NCI-H748 treated with DMSO at 0.1 percent for 48 hours (cell line): ENCODE results near the gene DGCR2.
"Not testable (repeated sequence)": the region's sequence is repeated elsewhere in the genome, so short reads cannot be mapped to it uniquely, and the experiment has no call there.

ENCODE experiments used
- DNase-seq: peaks from one replicate; lab custom pipeline; 2025; lab: John Stamatoyannopoulos, UW

Gene DGCR2

GRCh38 chr22:19041704-19042074 lies 80.5 kb downstream of the DGCR2 start:
- no peak for DNase-seq

DNA sequence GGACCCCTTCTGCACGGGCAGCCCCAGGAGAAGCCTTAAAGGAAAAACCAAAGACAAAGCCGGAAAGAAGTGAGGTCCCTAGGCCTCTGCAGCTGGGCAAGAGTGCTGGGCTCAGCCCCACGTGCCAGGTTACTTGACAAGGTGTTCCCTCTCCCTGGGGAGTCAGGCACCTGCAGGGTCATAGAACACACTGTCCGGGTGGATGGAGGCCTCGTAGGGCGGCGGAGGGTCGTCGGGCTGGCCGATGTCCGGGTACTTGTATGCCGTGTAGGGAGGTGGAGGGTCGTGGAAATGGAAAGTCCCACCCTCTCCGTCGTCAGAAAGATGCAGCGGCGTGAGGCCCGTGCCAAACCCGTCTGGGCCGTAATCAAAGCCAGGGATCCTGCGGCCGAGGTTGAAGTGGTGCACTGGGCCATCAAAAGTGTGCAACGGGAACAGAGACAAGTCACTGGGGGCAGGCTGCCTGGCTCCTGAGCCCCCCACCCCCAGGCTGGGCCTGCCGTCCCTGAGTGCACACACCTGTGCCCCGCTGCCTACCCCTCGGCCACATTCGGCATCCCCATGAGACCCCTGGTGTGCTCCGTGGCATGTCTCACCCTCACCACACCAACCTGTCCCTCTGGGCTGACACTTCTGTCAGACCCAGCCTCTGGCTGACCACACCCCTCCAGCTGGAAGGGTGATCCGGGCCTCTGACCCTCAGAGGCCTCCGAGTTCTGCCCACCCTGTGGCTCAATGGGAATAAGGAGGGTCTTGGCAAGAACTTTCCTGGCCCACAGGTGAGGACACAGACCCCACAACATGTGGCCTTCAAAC lies 81.1 kb downstream of the DGCR2 start:
- DNase-seq = no peak

- DNase-seq = no peak
These were observed 81.8 kb downstream of the DGCR2 start for GRCh38 chr22:19040391-19040861.

GRCh38 chr22:19039796-19040280 lies 82.4 kb downstream of the DGCR2 start:
- no peak for DNase-seq

DNA sequence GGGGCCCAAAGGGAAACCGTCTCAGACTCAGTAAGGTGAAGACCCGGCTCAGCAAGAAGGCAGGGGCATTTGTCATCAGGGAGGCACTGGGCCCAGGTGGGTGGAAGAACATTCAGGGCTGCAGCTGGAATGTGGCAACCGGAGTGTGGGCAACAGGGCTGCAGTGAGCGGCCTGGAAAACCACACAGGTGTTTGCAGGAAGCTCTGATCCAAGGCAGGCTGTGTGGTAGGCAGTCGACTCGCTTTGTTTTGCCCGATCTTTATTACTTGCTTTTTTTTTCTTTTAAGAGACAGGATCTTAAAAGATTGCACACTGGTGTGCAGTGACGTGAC lies 82.8 kb downstream of the DGCR2 start:
- no peak for DNase-seq

DNA sequence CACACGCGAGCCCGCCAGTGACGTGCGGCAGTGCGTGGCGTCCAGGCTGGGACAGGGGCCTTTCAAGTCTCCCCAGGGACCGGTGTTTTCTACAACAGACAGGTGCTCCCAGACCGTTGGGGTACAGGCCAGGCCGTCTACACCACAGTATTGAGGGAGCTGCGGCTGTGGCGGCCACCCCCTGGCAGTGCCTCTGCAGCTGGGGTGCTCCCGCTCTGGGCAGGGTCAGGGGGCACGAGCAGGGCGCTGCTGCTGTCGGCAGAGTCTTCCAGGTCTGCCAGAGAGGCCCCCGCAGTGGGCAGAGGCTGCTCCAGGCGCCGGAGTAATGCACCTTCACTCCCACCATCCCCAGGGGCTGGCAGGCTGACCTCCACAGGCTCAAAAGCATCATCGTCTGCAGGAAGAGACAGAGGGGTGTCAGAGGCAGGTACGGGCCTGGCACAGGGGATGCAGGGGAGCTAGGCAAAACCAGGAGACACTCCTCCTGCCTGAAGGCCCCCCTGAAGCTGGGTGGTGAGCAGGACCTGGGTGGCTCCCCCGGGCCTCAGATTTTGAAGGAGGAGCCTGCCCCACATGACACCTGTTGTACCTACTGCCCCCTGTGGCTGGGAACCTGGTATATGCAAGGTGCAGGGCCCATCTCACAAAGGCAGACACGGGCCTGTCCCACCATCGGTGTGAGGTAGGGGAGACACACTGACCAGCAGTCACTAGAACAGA lies 83.3 kb downstream of the DGCR2 start:
- DNase-seq = no peak

DNA sequence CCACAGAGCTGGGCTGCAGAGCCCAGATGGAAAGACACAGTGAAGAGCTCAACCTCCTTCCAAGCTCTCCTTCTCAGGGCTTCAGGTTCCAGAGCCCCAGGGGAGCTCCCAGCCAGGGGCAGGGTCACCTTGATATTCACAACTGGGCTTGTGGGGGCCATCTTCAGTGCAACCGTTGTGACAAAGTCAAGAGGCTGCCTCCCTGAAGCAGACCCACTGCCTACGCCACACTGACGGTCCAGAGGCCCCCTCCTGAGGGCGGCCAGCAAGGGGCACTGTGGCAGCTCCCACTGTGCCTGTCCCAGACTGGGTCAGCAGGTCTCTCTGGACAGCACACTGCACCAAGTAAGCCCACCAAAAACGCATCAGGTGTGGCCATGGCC lies 84.1 kb downstream of the DGCR2 start:
- no peak for DNase-seq

DNA sequence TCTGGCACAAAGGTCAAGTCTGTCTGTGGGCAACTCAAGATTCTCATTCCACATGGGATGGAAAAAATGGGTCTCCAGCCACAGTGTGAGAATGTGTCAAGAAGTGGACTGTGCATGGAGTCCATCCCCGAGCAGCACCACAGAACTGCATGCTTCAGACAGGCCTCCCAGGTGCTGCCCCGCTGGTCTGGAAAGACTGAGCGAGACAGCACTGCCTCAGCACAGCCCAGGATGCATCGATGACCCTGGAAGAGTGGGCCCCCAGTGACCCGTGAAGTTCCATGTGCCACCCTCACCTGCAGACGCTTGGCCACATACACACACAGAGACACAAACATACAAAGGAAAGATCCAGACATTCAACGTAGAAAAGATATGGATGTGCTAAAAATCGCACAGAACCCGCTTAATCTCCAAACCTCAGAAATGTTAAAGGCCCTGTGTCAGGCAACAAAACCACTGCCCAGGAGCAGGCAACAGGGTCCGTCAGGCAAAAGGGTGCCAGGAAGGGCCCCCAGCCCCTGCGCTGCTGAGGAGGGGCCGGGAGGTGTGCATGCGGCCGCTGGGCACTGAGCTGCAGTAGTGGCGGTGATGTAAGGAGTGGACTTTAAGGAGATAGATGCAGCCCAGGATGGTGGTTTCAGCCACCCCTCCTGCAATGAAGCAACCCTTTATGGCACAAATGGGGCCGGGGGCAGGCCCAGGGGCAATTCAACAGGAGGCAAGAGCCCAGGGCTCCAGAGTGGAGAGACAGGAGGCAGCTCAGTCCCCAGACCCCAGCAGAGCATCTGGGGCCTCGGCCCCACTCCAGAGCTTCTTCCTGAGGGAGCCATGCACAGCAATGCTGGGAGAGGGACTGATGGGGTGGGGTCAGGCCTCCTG lies 84.7 kb downstream of the DGCR2 start:
- no peak for DNase-seq

- DNase-seq = no peak
These were observed 85.5 kb downstream of the DGCR2 start for GRCh38 chr22:19036523-19037273.

- no peak for DNase-seq
These were observed 86.0 kb downstream of the DGCR2 start for GRCh38 chr22:19036229-19036522.

- DNase-seq = no peak
These were observed 86.6 kb downstream of the DGCR2 start for GRCh38 chr22:19035474-19036228.

DNA sequence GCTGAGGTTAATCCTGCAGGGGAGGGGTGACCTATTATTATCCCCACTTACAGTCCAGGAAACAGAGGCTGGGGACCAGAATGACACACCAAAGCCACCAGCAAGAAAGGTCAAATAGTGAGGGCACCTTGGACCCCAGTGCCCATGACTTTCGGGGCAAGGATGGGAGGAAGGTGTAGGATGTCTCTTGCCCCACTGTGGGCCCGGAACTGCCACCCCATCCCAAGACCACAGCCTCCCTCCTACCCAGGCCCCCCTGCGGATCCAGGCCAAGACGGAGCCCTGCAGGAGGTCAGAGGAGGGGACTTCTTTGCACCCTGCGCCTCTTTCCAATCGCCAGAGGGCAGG lies 87.1 kb downstream of the DGCR2 start:
- not testable (repeated sequence) for DNase-seq

DNA sequence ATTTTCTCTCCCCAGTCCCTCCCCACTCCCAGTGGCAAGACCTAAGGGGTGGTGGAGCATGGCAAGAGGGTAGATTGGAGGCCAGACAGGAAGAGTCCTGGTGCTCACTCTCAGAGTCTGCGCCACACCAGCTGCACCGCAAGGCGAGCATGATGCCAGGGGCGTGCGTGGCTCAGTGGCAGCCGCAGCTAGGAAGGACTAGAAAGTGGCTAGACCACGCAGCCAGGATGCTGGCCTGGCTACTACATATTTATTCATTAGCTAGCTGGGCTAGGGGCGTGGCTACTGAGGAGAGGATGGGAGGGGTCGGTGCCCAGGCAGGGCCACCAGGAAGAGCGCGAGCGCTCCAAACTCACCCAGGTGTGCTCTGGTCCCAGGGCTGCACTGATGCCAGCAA lies 87.5 kb downstream of the DGCR2 start:
- DNase-seq = not testable (repeated sequence)

- DNase-seq = not testable (repeated sequence)
These were observed 88.0 kb downstream of the DGCR2 start for GRCh38 chr22:19034031-19034723.

GRCh38 chr22:19033568-19033905 lies 88.7 kb downstream of the DGCR2 start:
- not testable (repeated sequence) for DNase-seq

GRCh38 chr22:19032898-19033567 lies 89.2 kb downstream of the DGCR2 start:
- not testable (repeated sequence) for DNase-seq

GRCh38 chr22:19032156-19032785 lies 89.9 kb downstream of the DGCR2 start:
- DNase-seq = not testable (repeated sequence)

- not testable (repeated sequence) for DNase-seq
These were observed 91.3 kb downstream of the DGCR2 start for GRCh38 chr22:19030889-19031252.

- not testable (repeated sequence) for DNase-seq
These were observed 91.9 kb downstream of the DGCR2 start for GRCh38 chr22:19030226-19030888.
